ENCODE results near the gene MS4A18.

- TF ChIP-seq CTCF (IDR thresholded peaks at IDR 0.05) = no peak
- no peak for TF ChIP-seq POLR2A (IDR thresholded peaks at IDR 0.05)
Measured at GRCh38 chr11:60719391-60719790, 5.1 kb upstream of the MS4A18 start.

Measured in body of pancreas (tissue), 4 donors.